Measurements from ENCODE around the gene C5orf15.
"Not testable (repeated sequence)": the region's sequence is repeated elsewhere in the genome, so short reads cannot be mapped to it uniquely, and the experiment has no call there.

The C5orf15 gene

GRCh38 chr5:133993185-133993936 is 24.9 kb upstream of the C5orf15 start:
- DNase-seq = no peak

- DNase-seq = no peak
Observed at GRCh38 chr5:133992429-133993155, 24.2 kb upstream of the C5orf15 start.

GRCh38 chr5:133991171-133991910 is 22.9 kb upstream of the C5orf15 start:
- DNase-seq = no peak

- DNase-seq = no peak
Observed at GRCh38 chr5:133990396-133990795, 22.0 kb upstream of the C5orf15 start.

- no peak for DNase-seq
Observed at GRCh38 chr5:133985540-133986180, 17.2 kb upstream of the C5orf15 start.

- DNase-seq = no peak
Observed at GRCh38 chr5:133983674-133984073, 15.2 kb upstream of the C5orf15 start.

- DNase-seq = no peak
Observed at GRCh38 chr5:133981714-133982113, 13.3 kb upstream of the C5orf15 start.

- DNase-seq = no peak
Observed at GRCh38 chr5:133980652-133981051, 12.2 kb upstream of the C5orf15 start.

- no peak for DNase-seq
Observed at GRCh38 chr5:133978943-133979342, 10.5 kb upstream of the C5orf15 start.

GRCh38 chr5:133977858-133978257 is 9.4 kb upstream of the C5orf15 start:
- DNase-seq = no peak

- DNase-seq = no peak
Observed at GRCh38 chr5:133977161-133977787, 8.8 kb upstream of the C5orf15 start.

- DNase-seq = not testable (repeated sequence)
Observed at GRCh38 chr5:133975546-133975945, 7.1 kb upstream of the C5orf15 start.

GRCh38 chr5:133974142-133974541 is 5.7 kb upstream of the C5orf15 start:
- DNase-seq = no peak

- no peak for DNase-seq
Observed at GRCh38 chr5:133970325-133970909, 2.0 kb upstream of the C5orf15 start.

GRCh38 chr5:133969654-133970324 is 1.4 kb upstream of the C5orf15 start:
- DNase-seq = no peak

GRCh38 chr5:133967698-133968203 is 674 bp downstream of the C5orf15 start:
- no peak for DNase-seq

GRCh38 chr5:133967124-133967523 is 1.3 kb downstream of the C5orf15 start:
- no peak for DNase-seq

- no peak for DNase-seq
Observed at GRCh38 chr5:133966090-133966489, 2.3 kb downstream of the C5orf15 start.

GRCh38 chr5:133963493-133964128 is 4.8 kb downstream of the C5orf15 start:
- no peak for DNase-seq

GRCh38 chr5:133962801-133963476 is 5.5 kb downstream of the C5orf15 start:
- no peak for DNase-seq
